Epithelial cell of proximal tubule (primary cell): ENCODE measurements around the gene SSC4D. TPM values are rescaled to one million over a fixed set of nuclear protein-coding genes. Genes with fewer than 3 reads are reported as not detected.
"Not testable (repeated sequence)": the region's sequence is repeated elsewhere in the genome, so short reads cannot be mapped to it uniquely, and the experiment has no call there.

ENCODE experiments used
- DNase-seq: peaks from one replicate; pipeline ENCODE4 v3.0.0-alpha.2; 2011; ENCODE audit warnings: low read depth
- H3K4me3 ChIP-seq: 2 replicates; pipeline ENCODE4 v1.5.1; 2011; ENCODE audit warnings: low read depth, mild to moderate bottlenecking, low read length
- total RNA-seq: library from RNA; depleted of rRNA; stranded (reverse); fragments of >200 nt; gene quantifications from 2 replicates; pipeline ENCODE4 v1.2.3, GENCODE V29; 2015
- TF ChIP-seq, protein P1 (sequence below): conservative IDR thresholded peaks from 2 replicates; pipeline ENCODE4 v1.5.1; 2012; ENCODE audit warnings: low read depth, mild to moderate bottlenecking, low read length

Gene SSC4D
- total RNA-seq, 1 donor from 2014 or later, result 2.1 TPM

DNA sequence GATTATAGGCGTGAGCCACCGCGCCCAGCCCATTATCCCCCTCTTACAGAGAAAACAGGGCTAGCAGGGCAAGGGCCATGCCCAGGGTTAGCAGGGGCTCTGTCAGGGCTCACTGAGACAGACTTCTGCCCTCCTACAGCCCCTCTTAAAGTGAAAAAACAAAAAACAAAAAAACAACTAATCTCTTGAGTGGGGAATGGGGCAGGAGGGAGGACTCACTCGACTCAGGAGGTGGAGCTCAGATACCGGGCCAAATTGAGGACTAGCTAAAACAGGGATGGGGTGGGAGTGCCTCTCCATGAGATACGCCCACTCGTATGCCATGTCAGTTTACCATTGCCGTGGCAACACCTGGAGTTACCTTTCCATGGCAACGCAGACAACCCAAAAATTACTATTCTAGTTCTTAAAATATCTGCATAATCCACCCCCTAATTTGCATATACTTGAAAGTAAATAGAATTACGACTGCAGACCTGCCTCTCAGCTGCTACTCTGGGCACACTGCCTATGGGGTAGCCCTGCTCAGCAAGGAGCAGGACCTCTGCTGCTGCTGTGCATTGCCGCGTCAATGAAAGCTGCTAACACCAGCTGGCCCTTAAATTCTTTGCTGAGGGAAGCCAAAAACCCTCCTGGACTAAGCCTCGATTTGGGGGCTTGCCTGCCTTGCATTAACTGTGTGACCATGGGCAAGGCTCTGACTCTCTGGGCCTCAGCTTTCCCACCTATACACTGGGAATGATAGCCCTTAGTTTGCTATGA is 13.4 kb downstream of the SSC4D start:
- no peak for DNase-seq
- no peak overlapping the region for H3K4me3 ChIP-seq
- TF ChIP-seq, protein P1, sequence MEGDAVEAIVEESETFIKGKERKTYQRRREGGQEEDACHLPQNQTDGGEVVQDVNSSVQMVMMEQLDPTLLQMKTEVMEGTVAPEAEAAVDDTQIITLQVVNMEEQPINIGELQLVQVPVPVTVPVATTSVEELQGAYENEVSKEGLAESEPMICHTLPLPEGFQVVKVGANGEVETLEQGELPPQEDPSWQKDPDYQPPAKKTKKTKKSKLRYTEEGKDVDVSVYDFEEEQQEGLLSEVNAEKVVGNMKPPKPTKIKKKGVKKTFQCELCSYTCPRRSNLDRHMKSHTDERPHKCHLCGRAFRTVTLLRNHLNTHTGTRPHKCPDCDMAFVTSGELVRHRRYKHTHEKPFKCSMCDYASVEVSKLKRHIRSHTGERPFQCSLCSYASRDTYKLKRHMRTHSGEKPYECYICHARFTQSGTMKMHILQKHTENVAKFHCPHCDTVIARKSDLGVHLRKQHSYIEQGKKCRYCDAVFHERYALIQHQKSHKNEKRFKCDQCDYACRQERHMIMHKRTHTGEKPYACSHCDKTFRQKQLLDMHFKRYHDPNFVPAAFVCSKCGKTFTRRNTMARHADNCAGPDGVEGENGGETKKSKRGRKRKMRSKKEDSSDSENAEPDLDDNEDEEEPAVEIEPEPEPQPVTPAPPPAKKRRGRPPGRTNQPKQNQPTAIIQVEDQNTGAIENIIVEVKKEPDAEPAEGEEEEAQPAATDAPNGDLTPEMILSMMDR, result no peak

DNA sequence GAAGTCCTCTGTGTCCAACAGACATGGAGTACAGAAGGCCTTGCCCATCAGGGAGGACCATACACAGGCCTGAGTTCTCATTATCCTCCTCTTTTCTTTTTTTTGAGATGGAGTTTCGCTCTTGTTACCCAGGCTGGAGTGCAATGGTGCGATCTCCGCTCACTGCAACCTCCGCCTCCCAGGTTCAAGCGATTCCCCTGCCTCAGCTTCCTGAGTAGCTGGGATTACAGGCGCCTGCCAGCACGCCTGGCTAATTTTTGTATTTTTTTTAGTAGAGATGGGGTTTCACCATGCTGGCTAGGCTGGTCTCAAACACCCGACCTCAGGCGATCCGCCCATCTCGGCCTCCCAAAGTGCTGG is 13.9 kb downstream of the SSC4D start:
- not testable (repeated sequence) for DNase-seq, H3K4me3 ChIP-seq

DNA sequence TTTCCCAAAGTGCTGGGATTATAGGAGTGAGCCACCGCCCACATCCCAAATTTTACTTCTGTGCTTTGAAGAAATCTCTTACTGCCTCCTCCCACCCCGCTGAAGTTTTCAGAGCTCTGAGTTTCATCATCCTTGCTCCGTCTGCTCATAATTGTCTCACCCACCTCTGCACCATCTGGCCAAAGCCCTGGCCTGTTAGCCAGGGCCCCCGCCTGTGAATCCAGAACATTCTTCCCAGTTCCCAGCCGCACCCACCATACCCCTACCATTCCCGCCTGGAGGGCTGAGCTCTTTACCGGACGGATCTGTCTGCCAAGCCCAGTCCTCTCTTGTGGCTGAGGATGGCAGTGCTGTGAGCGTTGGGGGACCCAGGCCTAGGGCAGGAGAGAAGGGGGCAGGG is 14.5 kb downstream of the SSC4D start:
- TF ChIP-seq, protein P1, result no peak
- no peak overlapping the region for H3K4me3 ChIP-seq
- no peak for DNase-seq

DNA sequence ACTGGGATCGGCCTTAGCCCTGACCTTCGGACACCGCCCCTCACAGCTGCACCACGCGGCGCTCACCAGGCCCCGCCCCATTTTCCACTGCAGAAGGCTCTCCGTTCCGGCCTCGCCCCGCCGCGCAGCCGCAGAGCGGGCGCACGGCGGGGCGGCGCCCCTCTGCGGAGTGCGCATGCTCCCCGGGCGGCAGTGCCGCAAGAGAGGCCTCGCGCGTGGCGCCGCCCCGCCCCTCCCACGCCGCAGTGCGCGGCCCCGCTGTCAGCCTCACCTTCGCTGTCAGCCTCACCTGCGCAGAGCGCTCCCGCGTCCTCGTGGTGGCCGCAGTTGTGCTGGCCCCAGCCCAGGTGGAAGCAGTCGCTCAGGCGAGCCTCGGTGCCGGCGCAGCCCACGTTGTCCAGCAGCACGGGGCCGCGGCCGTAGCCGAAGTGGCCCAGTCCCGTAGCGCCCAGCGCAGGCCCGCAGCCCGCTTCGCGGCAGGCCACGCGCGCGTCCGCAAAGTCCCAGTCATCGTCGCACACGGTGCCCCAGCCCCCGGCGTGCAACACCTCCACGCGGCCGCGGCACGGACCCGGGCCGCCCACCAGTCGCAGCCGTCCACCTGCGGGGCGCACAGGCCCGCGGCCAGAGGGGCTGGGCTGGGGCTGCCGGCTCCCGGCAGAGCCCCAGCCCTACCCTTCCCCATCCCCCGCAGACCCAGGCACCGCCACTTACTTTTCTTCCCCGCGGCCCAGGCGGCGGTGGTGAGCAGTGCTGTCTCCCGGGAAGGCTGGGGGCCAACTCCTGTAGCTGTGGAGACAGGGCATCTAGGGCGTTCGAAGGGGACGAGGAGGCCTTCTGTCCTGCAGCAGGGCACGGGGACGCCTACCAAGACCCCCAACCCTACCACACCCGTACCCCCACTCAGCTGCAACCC is 16.1 kb downstream of the SSC4D start:
- H3K4me3 ChIP-seq, result peak overlapping the region; percentile 60
- DNase-seq, result no peak
- TF ChIP-seq, protein P1, result no peak

DNA sequence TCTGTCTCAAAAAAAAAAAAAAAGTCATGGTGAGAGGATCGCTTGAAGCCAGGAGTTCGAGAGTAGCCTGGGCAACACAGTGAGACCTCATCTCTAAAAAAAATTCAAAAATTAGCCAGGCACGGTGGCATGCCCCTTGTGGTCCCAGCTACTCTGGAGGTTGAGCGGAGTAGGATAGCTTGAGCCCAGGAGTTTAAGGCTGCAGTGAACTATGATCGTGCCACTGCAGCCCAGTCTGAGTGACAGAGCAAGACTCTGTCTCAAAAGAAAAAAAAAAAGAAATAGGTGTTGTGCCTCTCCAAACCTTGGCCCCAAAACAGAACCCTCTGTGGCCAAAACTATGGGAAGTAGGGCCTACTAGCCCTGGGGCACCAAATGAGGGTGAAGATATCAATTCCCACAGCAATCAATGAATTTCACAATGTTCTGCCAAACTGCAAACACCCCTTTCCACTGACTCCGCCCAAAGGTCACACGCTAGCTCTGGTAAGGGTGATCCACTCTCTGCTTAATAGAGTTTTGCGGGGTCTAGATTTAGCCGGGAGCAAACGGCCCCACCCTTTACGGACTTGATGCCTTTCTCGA is 16.9 kb downstream of the SSC4D start:
- TF ChIP-seq, protein P1, result no peak
- peak overlapping the region; percentile 60 for H3K4me3 ChIP-seq
- DNase-seq, result no peak

DNA sequence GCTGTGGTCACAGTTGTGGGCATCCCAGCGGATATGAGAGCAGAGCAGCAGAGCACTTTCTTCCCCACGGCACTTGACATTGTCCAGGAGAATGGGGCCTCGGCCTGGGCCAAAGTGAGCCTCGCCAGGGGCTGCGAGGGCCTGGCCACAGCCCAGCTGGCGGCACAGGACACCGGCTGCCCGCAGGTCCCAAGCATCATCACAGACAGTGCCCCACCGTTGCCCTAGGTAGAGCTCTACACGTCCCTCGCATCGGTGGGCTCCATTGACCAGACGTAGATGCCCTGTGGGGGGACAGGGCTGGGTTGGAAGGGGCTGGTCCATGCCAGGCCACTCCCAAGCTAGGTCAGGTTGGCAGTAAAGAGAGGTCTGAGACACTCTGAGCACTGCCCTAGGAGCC is 19.4 kb downstream of the SSC4D start:
- TF ChIP-seq, protein P1, result no peak
- no peak overlapping the region for H3K4me3 ChIP-seq
- no peak for DNase-seq

DNA sequence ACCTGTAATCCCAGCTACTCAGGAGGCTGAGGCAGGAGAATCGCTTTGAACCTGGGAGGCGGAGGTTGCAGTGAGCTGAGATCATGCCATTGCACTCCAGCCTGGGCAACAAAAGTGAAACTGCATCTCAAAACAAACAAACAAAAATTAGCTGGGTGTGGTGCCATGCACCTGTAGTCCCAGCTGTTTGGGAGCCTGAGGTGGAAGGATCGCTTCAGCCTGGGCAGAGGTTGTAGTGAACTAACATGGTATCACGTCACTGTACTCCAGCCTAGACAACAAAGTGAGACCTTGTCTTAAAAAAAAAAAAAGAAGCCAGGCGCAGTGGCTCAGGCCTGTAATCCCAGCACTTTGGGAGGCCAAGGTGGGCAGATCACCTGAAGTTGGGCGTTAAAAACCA is 21.7 kb downstream of the SSC4D start:
- H3K4me3 ChIP-seq, result not testable (repeated sequence)

More for the DNA sequence above, 21.7 kb downstream of the SSC4D start:
- DNase-seq, result not testable (repeated sequence)
